HAP-1 (cell line): Measurements from ENCODE around the gene COL17A1.

Source experiments
- DNase-seq, 2 experiments: peaks; one replicate each; pipeline ENCODE4 v3.0.0-alpha.2; 2016 to 2020; ENCODE audit warnings: low spot score in 2 of 2
- H3K27me3 ChIP-seq: fragments of 250-450 bp; sonication (Bioruptor Pico); 2 replicates; pipeline ENCODE4 v1.5.1; 2020; ENCODE audit warnings: low read depth, mild to moderate bottlenecking, moderate library complexity
- H3K36me3 ChIP-seq: fragments of 250-450 bp; sonication (Bioruptor Pico); replicated peaks from 2 replicates; pipeline ENCODE4 v1.5.1; 2020; ENCODE audit warnings: mild to moderate bottlenecking
- H3K4me1 ChIP-seq: fragments of 250-450 bp; sonication (Bioruptor Pico); 2 replicates; pipeline ENCODE4 v1.5.1; 2020; ENCODE audit warnings: mild to moderate bottlenecking
- H3K4me3 ChIP-seq: fragments of 250-450 bp; sonication (Bioruptor Pico); 2 replicates; pipeline ENCODE4 v1.5.1; 2020; ENCODE audit warnings: mild to moderate bottlenecking, moderate library complexity
- H3K9me3 ChIP-seq: fragments of 250-450 bp; sonication (Bioruptor Pico); 2 replicates; pipeline ENCODE4 v1.5.1; 2020; ENCODE audit warnings: mild to moderate bottlenecking, moderate library complexity
- in situ Hi-C: fragments of 300-500 bp; cut with MboI; formaldehyde crosslinking; loops from 3 replicates; pipeline ENCODE4 v1.14.3; 2020; ENCODE audit warnings: low sequenced_read_pairs, inconsistent platforms, mixed read lengths

The COL17A1 gene

GRCh38 chr10:104057717-104058116, 28.0 kb downstream of the COL17A1 start:
- no peaks in the 10 kb centered on the region for H3K36me3 ChIP-seq
- in situ Hi-C loops: no loop called here
- DNase-seq: no peak
- no peaks in the 10 kb centered on the region for H3K9me3 ChIP-seq
- H3K27me3 ChIP-seq: no peaks in the 10 kb centered on the region
- H3K4me1 ChIP-seq: peaks cover 7% of the 10 kb centered on the region; the same call in 1 of the 2 replicates
- H3K4me3 ChIP-seq: no peak overlapping the region

- no peaks in the 10 kb centered on the region for H3K36me3 ChIP-seq
- no peak overlapping the region for H3K4me3 ChIP-seq
- no peaks in the 10 kb centered on the region for H3K27me3 ChIP-seq
- H3K4me1 ChIP-seq: peaks cover 7% of the 10 kb centered on the region; the same call in 1 of the 2 replicates
- no peak for DNase-seq
- no peaks in the 10 kb centered on the region for H3K9me3 ChIP-seq
- in situ Hi-C loops: no loop called here
These were observed 28.9 kb downstream of the COL17A1 start for GRCh38 chr10:104056619-104057273.

GRCh38 chr10:104054430-104054829, 31.2 kb downstream of the COL17A1 start:
- no peak overlapping the region for H3K4me3 ChIP-seq
- H3K36me3 ChIP-seq: no peaks in the 10 kb centered on the region
- H3K9me3 ChIP-seq: no peaks in the 10 kb centered on the region
- peaks cover 6% of the 10 kb centered on the region; the same call in 1 of the 2 replicates for H3K27me3 ChIP-seq
- in situ Hi-C loops: no loop called here
- DNase-seq: no peak
- peaks cover 6% of the 10 kb centered on the region; the same call in 1 of the 2 replicates for H3K4me1 ChIP-seq

GRCh38 chr10:104053201-104053600, 32.5 kb downstream of the COL17A1 start:
- H3K4me3 ChIP-seq: no peak overlapping the region
- no peaks in the 10 kb centered on the region for H3K36me3 ChIP-seq
- no peaks in the 10 kb centered on the region for H3K4me1 ChIP-seq
- no peak for DNase-seq
- in situ Hi-C loops: no loop called here
- H3K27me3 ChIP-seq: peaks cover 9% of the 10 kb centered on the region; the same call in 1 of the 2 replicates
- H3K9me3 ChIP-seq: no peaks in the 10 kb centered on the region

- Histone ChIP-seq H3K4me1 (no peaks in the 10 kb centered on the region), H3K36me3 (no peaks in the 10 kb centered on the region), H3K4me3 (no peak overlapping the region), H3K9me3 (no peaks in the 10 kb centered on the region), H3K27me3 (peaks cover 9% of the 10 kb centered on the region; the same call in 1 of the 2 replicates)
- in situ Hi-C loops: no loop called here
- DNase-seq: no peak
These were observed 33.2 kb downstream of the COL17A1 start for GRCh38 chr10:104052431-104052830.

GRCh38 chr10:104049504-104050250, 36.0 kb downstream of the COL17A1 start:
- Histone ChIP-seq H3K27me3 (peaks cover 13% of the 10 kb centered on the region; the same call in 1 of the 2 replicates), H3K4me1 (no peaks in the 10 kb centered on the region), H3K9me3 (no peaks in the 10 kb centered on the region), H3K36me3 (no peaks in the 10 kb centered on the region), H3K4me3 (no peak overlapping the region)
- in situ Hi-C loops: no loop called here
- DNase-seq: no peak

GRCh38 chr10:104046651-104047050, 39.0 kb downstream of the COL17A1 start:
- no peak for DNase-seq
- Histone ChIP-seq H3K4me1 (no peaks in the 10 kb centered on the region), H3K4me3 (no peak overlapping the region), H3K36me3 (no peaks in the 10 kb centered on the region), H3K27me3 (peaks cover 17% of the 10 kb centered on the region; the same call in 1 of the 2 replicates), H3K9me3 (no peaks in the 10 kb centered on the region)
- in situ Hi-C loops: no loop called here

- Histone ChIP-seq H3K27me3 (peaks cover 17% of the 10 kb centered on the region; the same call in 1 of the 2 replicates), H3K9me3 (no peaks in the 10 kb centered on the region), H3K36me3 (no peaks in the 10 kb centered on the region), H3K4me3 (no peak overlapping the region), H3K4me1 (no peaks in the 10 kb centered on the region)
- DNase-seq: peak; percentile 16 to 58
- in situ Hi-C loops: no loop called here
These were observed 40.3 kb downstream of the COL17A1 start for GRCh38 chr10:104045151-104046089.

- Histone ChIP-seq H3K9me3 (no peaks in the 10 kb centered on the region), H3K4me3 (no peak overlapping the region), H3K4me1 (no peaks in the 10 kb centered on the region), H3K36me3 (no peaks in the 10 kb centered on the region), H3K27me3 (peaks cover 8% of the 10 kb centered on the region; the same call in 1 of the 2 replicates)
- DNase-seq: no peak
- in situ Hi-C loops: no loop called here
These were observed 41.8 kb downstream of the COL17A1 start for GRCh38 chr10:104043854-104044253.

- no peaks in the 10 kb centered on the region for H3K4me1 ChIP-seq
- no peaks in the 10 kb centered on the region for H3K36me3 ChIP-seq
- no peak overlapping the region for H3K4me3 ChIP-seq
- peaks cover 8% of the 10 kb centered on the region; the same call in 1 of the 2 replicates for H3K27me3 ChIP-seq
- in situ Hi-C loops: no loop called here
- H3K9me3 ChIP-seq: no peaks in the 10 kb centered on the region
- no peak for DNase-seq
These were observed 42.4 kb downstream of the COL17A1 start for GRCh38 chr10:104043185-104043830.

GRCh38 chr10:104041891-104042535, 43.7 kb downstream of the COL17A1 start:
- H3K27me3 ChIP-seq: peaks cover 8% of the 10 kb centered on the region; the same call in 1 of the 2 replicates
- H3K36me3 ChIP-seq: no peaks in the 10 kb centered on the region
- DNase-seq: no peak
- H3K9me3 ChIP-seq: no peaks in the 10 kb centered on the region
- in situ Hi-C loops: no loop called here
- no peak overlapping the region for H3K4me3 ChIP-seq
- no peaks in the 10 kb centered on the region for H3K4me1 ChIP-seq

- H3K27me3 ChIP-seq: peaks cover 8% of the 10 kb centered on the region; the same call in 1 of the 2 replicates
- no peaks in the 10 kb centered on the region for H3K36me3 ChIP-seq
- H3K4me1 ChIP-seq: no peaks in the 10 kb centered on the region
- H3K4me3 ChIP-seq: no peak overlapping the region
- DNase-seq: peak in 1 of 2 experiments; percentile 87
- H3K9me3 ChIP-seq: no peaks in the 10 kb centered on the region
- in situ Hi-C loops: no loop called here
These were observed 44.6 kb downstream of the COL17A1 start for GRCh38 chr10:104040862-104041789.
